Pons (tissue), 1 donor: ENCODE measurements around the gene SPATA46.
"Not testable (repeated sequence)": the region's sequence is repeated elsewhere in the genome, so short reads cannot be mapped to it uniquely, and the experiment has no call there.

ENCODE experiments used
- DNase-seq: peaks from one replicate; pipeline ENCODE4 v3.0.0-alpha.2; 2016; ENCODE audit warnings: low spot score

SPATA46 gene

GRCh38 chr1:162376691-162377090, at the start of gene SPATA46:
Gene SPATA46, minus strand, starts transcription at chr1:162376854. Its CDS starts 64 bp downstream, at chr1:162376790.
- DNase-seq = peak; percentile 14

- DNase-seq = peak; percentile 60
Observed at GRCh38 chr1:162422662-162423375, 46.2 kb upstream of the SPATA46 start.

GRCh38 chr1:162421258-162422164, 44.9 kb upstream of the SPATA46 start:
- DNase-seq = peak; percentile 12

GRCh38 chr1:162420120-162420519, 43.5 kb upstream of the SPATA46 start:
- no peak for DNase-seq

- DNase-seq = not testable (repeated sequence)
Observed at GRCh38 chr1:162419450-162419931, 42.8 kb upstream of the SPATA46 start.

- not testable (repeated sequence) for DNase-seq
Observed at GRCh38 chr1:162418584-162418983, 41.9 kb upstream of the SPATA46 start.

GRCh38 chr1:162417650-162418049, 41.0 kb upstream of the SPATA46 start:
- no peak for DNase-seq

- no peak for DNase-seq
Observed at GRCh38 chr1:162416909-162417308, 40.3 kb upstream of the SPATA46 start.

- DNase-seq = no peak
Observed at GRCh38 chr1:162416215-162416614, 39.6 kb upstream of the SPATA46 start.

GRCh38 chr1:162412002-162412401, 35.3 kb upstream of the SPATA46 start, which contains the start of gene SH2D1B:
Gene SH2D1B, minus strand, starts transcription at chr1:162412136. Its CDS starts 120 bp downstream, at chr1:162412016.
- no peak for DNase-seq

GRCh38 chr1:162407539-162407938, 30.9 kb upstream of the SPATA46 start:
- no peak for DNase-seq

- no peak for DNase-seq
Observed at GRCh38 chr1:162406811-162407210, 30.2 kb upstream of the SPATA46 start.

- no peak for DNase-seq
Observed at GRCh38 chr1:162405800-162406199, 29.1 kb upstream of the SPATA46 start.

- DNase-seq = no peak
Observed at GRCh38 chr1:162404550-162405160, 28.0 kb upstream of the SPATA46 start.

- peak; percentile 33 for DNase-seq
Observed at GRCh38 chr1:162400790-162401355, 24.2 kb upstream of the SPATA46 start.

- no peak for DNase-seq
Observed at GRCh38 chr1:162398999-162399580, 22.4 kb upstream of the SPATA46 start.

GRCh38 chr1:162397943-162398560, 21.4 kb upstream of the SPATA46 start:
- no peak for DNase-seq

- DNase-seq = no peak
Observed at GRCh38 chr1:162397039-162397448, 20.4 kb upstream of the SPATA46 start.

- DNase-seq = no peak
Observed at GRCh38 chr1:162396201-162396906, 19.7 kb upstream of the SPATA46 start.

GRCh38 chr1:162391790-162392563, 15.3 kb upstream of the SPATA46 start:
- peak; percentile 58 for DNase-seq
